ENCODE results near the gene DMRTA2.

- no peak for TF ChIP-seq TAF1 (IDR thresholded peaks at IDR 0.05; ENCODE audit: low read depth, low read length)
- TF ChIP-seq POLR2AphosphoS5 (IDR thresholded peaks at IDR 0.05; ENCODE audit: low read depth, low read length): no peak
- no peak for TF ChIP-seq POLR2A (IDR thresholded peaks at IDR 0.05; ENCODE audit: low read depth, low read length)
- TF ChIP-seq SPI1 (IDR thresholded peaks at IDR 0.05; ENCODE audit: low read depth, low read length): no peak
- no peak for TF ChIP-seq POU2F2 (IDR thresholded peaks at IDR 0.05; ENCODE audit: low read depth, low read length)
- no peak for TF ChIP-seq PAX5 (IDR thresholded peaks at IDR 0.05; ENCODE audit: insufficient read depth, low read length, severe bottlenecking)
Measured at GRCh38 chr1:50419192-50419906, 3.9 kb downstream of the DMRTA2 start.
